OCI-LY7 (cell line): Measurements from ENCODE around the gene PLN. TPM values are rescaled to one million over a fixed set of nuclear protein-coding genes. Genes with fewer than 3 reads are reported as not detected.

Source experiments
- BruUV-seq: library from RNA; stranded (reverse); fragments of 400-500 nt; replicated peaks from 2 replicates; lab custom pipeline; 2021; lab: Mats Ljungman, UMichigan
- CTCF ChIA-PET: fragments of 300-600 bp; sonication (Branson Sonifier 250); formaldehyde crosslinking; loops from one replicate; lab custom pipeline; 2022; ENCODE audit warnings: antibody characterized with exemption; ENCODE audit not compliant: unreplicated experiment; lab: Charles Lee
- POLR2A ChIA-PET: fragments of 300-600 bp; sonication (Branson Sonifier 250); formaldehyde crosslinking; loops from one replicate; lab custom pipeline; 2022; ENCODE audit warnings: antibody characterized with exemption; lab: Charles Lee
- DNase-seq: peaks from one replicate; pipeline ENCODE4 v3.0.0-alpha.2; 2015; ENCODE audit warnings: low spot score
- H2AFZ ChIP-seq: fragments of 200-600 bp; sonication (generic), shearing (Covaris generic); 2 replicates; pipeline ENCODE4 v1.6.1; 2014; ENCODE audit warnings: mild to moderate bottlenecking, antibody characterized with exemption, low read length, moderate library complexity
- H3K27ac ChIP-seq: fragments of 200-600 bp; sonication (generic); 2 replicates; pipeline ENCODE4 v1.5.1; 2014; ENCODE audit warnings: mixed run types, low read depth, mild to moderate bottlenecking, moderate library complexity, low read length, inconsistent platforms; ENCODE audit not compliant: poor library complexity, severe bottlenecking
- H3K36me3 ChIP-seq: fragments of 200-600 bp; sonication (generic); 2 replicates; pipeline ENCODE4 v1.6.1; 2014; ENCODE audit warnings: mild to moderate bottlenecking, antibody characterized with exemption, low read length, moderate library complexity, mixed read lengths; ENCODE audit not compliant: insufficient read depth
- H3K4me1 ChIP-seq: fragments of 200-600 bp; sonication (generic); 2 replicates; pipeline ENCODE4 v1.5.1; 2014; ENCODE audit warnings: mild to moderate bottlenecking, low read length; ENCODE audit not compliant: insufficient read depth, poor library complexity, severe bottlenecking
- H3K4me2 ChIP-seq: fragments of 200-600 bp; sonication (generic); 2 replicates; pipeline ENCODE4 v1.6.1; 2014; ENCODE audit warnings: mild to moderate bottlenecking, low read length
- H3K4me3 ChIP-seq: fragments of 200-600 bp; sonication (generic); 2 replicates; pipeline ENCODE4 v1.5.1; 2014; ENCODE audit warnings: mild to moderate bottlenecking, low read depth, low read length; ENCODE audit not compliant: poor library complexity, severe bottlenecking
- H3K79me2 ChIP-seq: fragments of 200-600 bp; sonication (generic); 2 replicates; pipeline ENCODE4 v1.6.1; 2016; ENCODE audit warnings: low read depth, mild to moderate bottlenecking, low read length, moderate library complexity, mixed read lengths; ENCODE audit not compliant: insufficient read depth
- H3K9me2 ChIP-seq: fragments of 200-600 bp; sonication (generic); 2 replicates; pipeline ENCODE4 v1.6.1; 2016; ENCODE audit warnings: mild to moderate bottlenecking, low read length, mixed read lengths; ENCODE audit not compliant: insufficient read depth
- H3K9me3 ChIP-seq: fragments of 200-600 bp; sonication (generic); 2 replicates; pipeline ENCODE4 v1.6.1; 2014; ENCODE audit warnings: mild to moderate bottlenecking, mixed run types, low read length, mixed read lengths
- H4K20me1 ChIP-seq: fragments of 200-600 bp; sonication (generic); 2 replicates; pipeline ENCODE4 v1.6.1; 2014; ENCODE audit warnings: mild to moderate bottlenecking, antibody characterized with exemption, low read length, moderate library complexity, mixed read lengths; ENCODE audit not compliant: insufficient read depth
- EZH2phosphoT487 ChIP-seq: fragments of 200-600 bp; sonication (generic); IDR thresholded peaks from 2 replicates; pipeline ENCODE4 v1.6.1; 2018; ENCODE audit warnings: low read depth, borderline replicate concordance, mild to moderate bottlenecking, mixed run types, antibody characterized with exemption, low read length, moderate library complexity, mixed read lengths
- intact Hi-C: fragments of 100-400 bp; cut with micrococcal nuclease; formaldehyde crosslinking; loops from one replicate; pipeline ENCODE4 v1.10.0; 2022; ENCODE audit not compliant: unreplicated experiment
- total RNA-seq, 2 experiments: library from RNA; depleted of rRNA in 1 of 2; stranded (reverse); fragments of >200 nt in 1 of 2; shearing (Covaris generic) in 1 of 2; gene quantifications; 2 replicates each; pipeline ENCODE4 v1.2.3, GENCODE V29; 2014 to 2022
- TF ChIP-seq, protein P1 (sequence below): fragments of 200-600 bp; sonication (generic); conservative IDR thresholded peaks from 2 replicates; pipeline ENCODE4 v1.5.1; 2014; ENCODE audit warnings: mild to moderate bottlenecking, antibody characterized with exemption, low read length, moderate library complexity, mixed read lengths

Gene PLN
- total RNA-seq, 2 experiments from 2014 or later = not detected

DNA sequence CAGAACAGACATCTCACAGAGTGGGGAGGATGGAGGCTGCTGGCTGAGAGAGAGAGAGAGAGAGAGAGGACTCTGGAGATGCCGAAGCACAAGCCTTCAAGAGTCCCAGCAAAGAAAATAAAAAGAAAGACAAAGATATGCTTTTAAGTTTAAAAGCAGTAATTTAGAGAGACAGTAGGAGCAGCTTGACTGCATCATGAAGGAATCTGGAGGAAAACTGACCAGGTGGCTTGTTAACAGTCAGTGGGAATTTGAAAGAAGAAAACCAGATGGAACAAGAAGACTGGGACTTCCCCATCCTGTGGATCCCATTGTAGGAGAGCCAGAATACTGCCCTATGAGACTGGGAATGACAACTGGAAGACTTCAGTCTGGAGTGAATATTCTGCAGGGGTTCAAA is 46.3 kb upstream of the PLN start:
- DNase-seq = no peak
- no peaks in the 10 kb centered on the region for H3K4me1 ChIP-seq
- TF ChIP-seq EZH2phosphoT487 = no peak
- TF ChIP-seq, protein P1, sequence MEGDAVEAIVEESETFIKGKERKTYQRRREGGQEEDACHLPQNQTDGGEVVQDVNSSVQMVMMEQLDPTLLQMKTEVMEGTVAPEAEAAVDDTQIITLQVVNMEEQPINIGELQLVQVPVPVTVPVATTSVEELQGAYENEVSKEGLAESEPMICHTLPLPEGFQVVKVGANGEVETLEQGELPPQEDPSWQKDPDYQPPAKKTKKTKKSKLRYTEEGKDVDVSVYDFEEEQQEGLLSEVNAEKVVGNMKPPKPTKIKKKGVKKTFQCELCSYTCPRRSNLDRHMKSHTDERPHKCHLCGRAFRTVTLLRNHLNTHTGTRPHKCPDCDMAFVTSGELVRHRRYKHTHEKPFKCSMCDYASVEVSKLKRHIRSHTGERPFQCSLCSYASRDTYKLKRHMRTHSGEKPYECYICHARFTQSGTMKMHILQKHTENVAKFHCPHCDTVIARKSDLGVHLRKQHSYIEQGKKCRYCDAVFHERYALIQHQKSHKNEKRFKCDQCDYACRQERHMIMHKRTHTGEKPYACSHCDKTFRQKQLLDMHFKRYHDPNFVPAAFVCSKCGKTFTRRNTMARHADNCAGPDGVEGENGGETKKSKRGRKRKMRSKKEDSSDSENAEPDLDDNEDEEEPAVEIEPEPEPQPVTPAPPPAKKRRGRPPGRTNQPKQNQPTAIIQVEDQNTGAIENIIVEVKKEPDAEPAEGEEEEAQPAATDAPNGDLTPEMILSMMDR = no peak
- no peak overlapping the region for H3K4me3 ChIP-seq
- no peak overlapping the region for H2AFZ ChIP-seq
- H3K4me2 ChIP-seq = no peak overlapping the region
- no peaks in the 10 kb centered on the region for H3K36me3 ChIP-seq
- no peaks in the 10 kb centered on the region for H3K9me3 ChIP-seq
- no peak overlapping the region for H3K27ac ChIP-seq
- ChIA-PET CTCF (no interaction called here), POLR2A (no interaction called here)
- BruUV-seq = no TSS peak
- H3K9me2 ChIP-seq = no peaks in the 10 kb centered on the region
- intact Hi-C loops = no loop called here
- no peaks in the 10 kb centered on the region for H3K79me2 ChIP-seq
- 0 out of 2 replicates have a peak, but pooled peaks cover 3% of the 10 kb centered on the region for H4K20me1 ChIP-seq

DNA sequence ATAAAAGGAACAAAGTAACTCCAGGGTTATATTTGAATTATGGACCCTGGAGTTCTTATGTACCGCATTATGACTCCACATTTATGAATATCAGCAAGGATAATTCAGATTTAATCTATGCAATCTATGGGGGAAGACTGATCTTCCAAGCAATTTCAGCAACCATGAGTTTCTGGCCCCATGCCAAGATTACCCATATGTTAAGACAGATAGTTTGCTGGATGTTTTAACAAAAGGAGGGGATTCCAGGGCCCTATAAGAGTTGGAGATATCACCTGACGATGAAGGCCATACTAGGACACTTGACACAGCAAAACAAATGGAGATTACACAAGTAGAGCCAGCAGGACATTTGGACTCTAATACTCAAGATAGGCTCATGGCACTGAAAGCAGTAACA is 45.9 kb upstream of the PLN start:
- DNase-seq = no peak
- 0 out of 2 replicates have a peak, but pooled peaks cover 3% of the 10 kb centered on the region for H4K20me1 ChIP-seq
- no peak overlapping the region for H3K4me2 ChIP-seq
- no peak overlapping the region for H2AFZ ChIP-seq
- no peaks in the 10 kb centered on the region for H3K79me2 ChIP-seq
- TF ChIP-seq, protein P1 = no peak
- TF ChIP-seq EZH2phosphoT487 = no peak
- no TSS peak for BruUV-seq
- H3K9me2 ChIP-seq = no peaks in the 10 kb centered on the region
- no peaks in the 10 kb centered on the region for H3K36me3 ChIP-seq
- H3K9me3 ChIP-seq = no peaks in the 10 kb centered on the region
- H3K27ac ChIP-seq = no peak overlapping the region
- ChIA-PET CTCF (no interaction called here), POLR2A (no interaction called here)
- intact Hi-C loops = no loop called here
- no peak overlapping the region for H3K4me3 ChIP-seq
- H3K4me1 ChIP-seq = no peaks in the 10 kb centered on the region

DNA sequence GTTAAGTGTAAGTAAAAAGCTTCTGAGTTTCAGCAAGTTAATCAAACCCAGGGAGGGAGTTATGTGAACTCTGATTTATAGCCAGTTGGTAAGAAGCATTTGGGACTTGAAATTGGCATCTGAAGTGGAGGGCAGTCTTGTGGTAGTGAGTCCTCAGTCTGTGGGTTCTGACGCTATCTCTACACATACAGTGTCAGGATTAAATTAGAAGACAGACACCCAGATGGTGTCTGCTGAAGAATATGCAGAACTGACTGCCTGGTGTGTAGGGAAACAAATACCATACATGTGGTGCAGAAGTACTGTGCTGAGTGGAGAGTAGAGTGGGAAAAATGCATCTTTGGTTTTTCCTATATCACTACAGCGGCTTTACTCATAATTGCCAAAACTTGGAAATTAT is 43.5 kb upstream of the PLN start:
- no peaks in the 10 kb centered on the region for H3K9me2 ChIP-seq
- DNase-seq = no peak
- 0 out of 2 replicates have a peak, but pooled peaks cover 3% of the 10 kb centered on the region for H4K20me1 ChIP-seq
- no peak overlapping the region for H3K4me2 ChIP-seq
- ChIA-PET POLR2A (no interaction called here), CTCF (no interaction called here)
- no peaks in the 10 kb centered on the region for H3K9me3 ChIP-seq
- intact Hi-C loops = loop anchor here (5.0 kb wide), 1 partner anchor 217 kb away; no protein-coding TSS in a partner anchor
- H3K79me2 ChIP-seq = no peaks in the 10 kb centered on the region
- H2AFZ ChIP-seq = no peak overlapping the region
- BruUV-seq = no TSS peak
- no peak for TF ChIP-seq EZH2phosphoT487
- TF ChIP-seq, protein P1 = no peak
- no peaks in the 10 kb centered on the region for H3K4me1 ChIP-seq
- H3K27ac ChIP-seq = no peak overlapping the region
- no peaks in the 10 kb centered on the region for H3K36me3 ChIP-seq
- no peak overlapping the region for H3K4me3 ChIP-seq
